ENCODE measurements around the gene STRBP. TPM values are rescaled to one million over a fixed set of nuclear protein-coding genes. Genes with fewer than 3 reads are reported as not detected.

STRBP gene
- total RNA-seq, 1 donor from 2014 or later = 87.3 TPM

GRCh38 chr9:123121457-123121856 lies 146.9 kb downstream of the STRBP start:
- H3K27ac Mint-ChIP-seq = peak overlapping the region; percentile 49
- H3K4me1 Mint-ChIP-seq (ENCODE audit: low read depth) = peaks cover 25% of the 10 kb centered on the region

GRCh38 chr9:123120953-123121352 lies 147.4 kb downstream of the STRBP start:
- Mint-ChIP-seq H3K9me3 (ENCODE audit: low read depth) (no peaks in the 10 kb centered on the region), H3K4me1 (ENCODE audit: low read depth) (peaks cover 21% of the 10 kb centered on the region), H3K4me3 (ENCODE audit: low read depth) (no peak overlapping the region), H3K36me3 (ENCODE audit: insufficient read depth) (peaks cover 7% of the 10 kb centered on the region), H3K27me3 (no peaks in the 10 kb centered on the region), H3K27ac (no peak overlapping the region)
- DNase-seq (ENCODE audit: low spot score, unreplicated experiment) = no peak
- no peak for TF ChIP-seq CTCF (IDR thresholded peaks at IDR 0.05; ENCODE audit: unreplicated experiment)

More at GRCh38 chr9:123121457-123121856, 146.9 kb downstream of the STRBP start:
- Mint-ChIP-seq H3K4me3 (ENCODE audit: low read depth) (no peak overlapping the region), H3K9me3 (ENCODE audit: low read depth) (no peaks in the 10 kb centered on the region), H3K27me3 (no peaks in the 10 kb centered on the region), H3K36me3 (ENCODE audit: insufficient read depth) (peaks cover 7% of the 10 kb centered on the region)
- DNase-seq (ENCODE audit: low spot score, unreplicated experiment) = no peak
- TF ChIP-seq CTCF (IDR thresholded peaks at IDR 0.05; ENCODE audit: unreplicated experiment) = no peak

GRCh38 chr9:123120131-123120530 lies 148.3 kb downstream of the STRBP start:
- no peak overlapping the region for H3K27ac Mint-ChIP-seq
- H3K4me3 Mint-ChIP-seq (ENCODE audit: low read depth) = no peak overlapping the region
- DNase-seq (ENCODE audit: low spot score, unreplicated experiment) = no peak
- H3K27me3 Mint-ChIP-seq = no peaks in the 10 kb centered on the region
- peaks cover 11% of the 10 kb centered on the region for H3K36me3 Mint-ChIP-seq (ENCODE audit: insufficient read depth)
- H3K9me3 Mint-ChIP-seq (ENCODE audit: low read depth) = no peaks in the 10 kb centered on the region
- no peak for TF ChIP-seq CTCF (IDR thresholded peaks at IDR 0.05; ENCODE audit: unreplicated experiment)
- peaks cover 17% of the 10 kb centered on the region for H3K4me1 Mint-ChIP-seq (ENCODE audit: low read depth)

- Mint-ChIP-seq H3K27me3 (no peaks in the 10 kb centered on the region), H3K27ac (peak overlapping the region; percentile 64), H3K36me3 (ENCODE audit: insufficient read depth) (peaks cover 14% of the 10 kb centered on the region), H3K4me1 (ENCODE audit: low read depth) (peaks cover 17% of the 10 kb centered on the region), H3K4me3 (ENCODE audit: low read depth) (no peak overlapping the region), H3K9me3 (ENCODE audit: low read depth) (no peaks in the 10 kb centered on the region)
- DNase-seq (ENCODE audit: low spot score, unreplicated experiment) = no peak
- no peak for TF ChIP-seq CTCF (IDR thresholded peaks at IDR 0.05; ENCODE audit: unreplicated experiment)
Observed at GRCh38 chr9:123119566-123119965, 148.8 kb downstream of the STRBP start.

- Mint-ChIP-seq H3K4me3 (ENCODE audit: low read depth) (no peak overlapping the region), H3K4me1 (ENCODE audit: low read depth) (peaks cover 5% of the 10 kb centered on the region), H3K36me3 (ENCODE audit: insufficient read depth) (peaks cover 10% of the 10 kb centered on the region), H3K27me3 (no peaks in the 10 kb centered on the region), H3K9me3 (ENCODE audit: low read depth) (no peaks in the 10 kb centered on the region), H3K27ac (peak overlapping the region; percentile 47)
- no peak for DNase-seq (ENCODE audit: low spot score, unreplicated experiment)
- no peak for TF ChIP-seq CTCF (IDR thresholded peaks at IDR 0.05; ENCODE audit: unreplicated experiment)
Observed at GRCh38 chr9:123116036-123116435, 152.3 kb downstream of the STRBP start.
